Right lobe of liver (tissue), 6 donors: Measurements from ENCODE around the gene ARFGAP1. TPM values are rescaled to one million over a fixed set of nuclear protein-coding genes. Genes with fewer than 3 reads are reported as not detected.
"Not testable (repeated sequence)": the region's sequence is repeated elsewhere in the genome, so short reads cannot be mapped to it uniquely, and the experiment has no call there.

ENCODE experiments used
- ATAC-seq, 4 donors: fragments of 200-7000 bp; cut with Tn5 transposase; one replicate each; pipeline ENCODE4 v1.9.1; 2020; ENCODE audit warnings: mild to moderate bottlenecking in 4 of 4, moderate library complexity in 4 of 4
- DNase-seq, 3 donors: peaks; one replicate each; pipeline ENCODE4 v3.0.0-alpha.2; 2020
- H3K27ac ChIP-seq, 3 donors: fragments of 200-600 bp; one replicate each; pipeline ENCODE4 v1.8.0; 2022
- H3K27me3 ChIP-seq, 2 donors: fragments of 200-600 bp; one replicate each; pipeline ENCODE4 v1.8.0; 2022
- H3K36me3 ChIP-seq, 4 donors: fragments of 200-600 bp; sonication (generic) in 1 of 4; one replicate each; pipeline versions ENCODE4 v1.5.1 to v1.8.0; 2017 to 2022; ENCODE audit warnings: control low read depth in 1 of 4
- H3K4me1 ChIP-seq, 4 donors: fragments of 200-600 bp; sonication (generic) in 1 of 4; one replicate each; pipeline versions ENCODE4 v1.5.1 to v1.8.0; 2017 to 2022; ENCODE audit warnings: control low read depth in 1 of 4
- H3K4me3 ChIP-seq, 3 donors: fragments of 200-600 bp; one replicate each; pipeline ENCODE4 v1.8.0; 2022
- H3K9me3 ChIP-seq, 4 donors: fragments of 200-600 bp; sonication (generic) in 1 of 4; one replicate each; pipeline versions ENCODE4 v1.5.1 to v1.8.0; 2017 to 2022; ENCODE audit warnings: control low read depth in 1 of 4
- POLR2A ChIP-seq: fragments of 450-650 bp; IDR thresholded peaks from one replicate; pipeline ENCODE4 v1.6.1; 2017; ENCODE audit warnings: antibody characterized with exemption, mild to moderate bottlenecking
- WGBS: methylation state at CpG from one replicate; pipeline ENCODE4 v1.1.6; 2018; ENCODE audit warnings: low coverage, low lambda C conversion rate; ENCODE audit not compliant: insufficient coverage; ENCODE audit errors: missing lambda C conversion rate; 5-methylcytosine and 5-hydroxymethylcytosine counted together
- intact Hi-C, 2 donors: fragments of 100-400 bp; cut with DNase I; formaldehyde crosslinking; loops; one replicate each; pipeline versions ENCODE4 v1.11.2 to v1.14.1; 2022
- total RNA-seq, 6 experiments: library from RNA; depleted of rRNA in 2 of 6; stranded (reverse); fragments of >200 nt in 2 of 6; fragmentation: NEBNext Ultra II Directional in 3 of 6; extraction: Animal tissue kit (Norgen Biotek cat#: 25700) in 3 of 6; gene quantifications; one replicate each; pipeline versions ENCODE4 v1.1.0 to v1.2.4, GENCODE V29; 2016 to 2023
- TF ChIP-seq, protein P1 (sequence below), 4 donors: fragments of 200-600 bp in 3 of 4; fragments of 450-650 bp in 1 of 4; IDR thresholded peaks; one replicate each; pipeline versions ENCODE4 v1.5.1 to v1.8.0; 2016 to 2022; ENCODE audit warnings: antibody characterized with exemption in 4 of 4, mild to moderate bottlenecking in 2 of 4
- donor health status: DM: no; HTN: yes; CAD: no.
- donor health status: DM: no; HTN: no; CAD: no.
- donor health status: DM: no; HTN: no; CAD: no.
- donor health status: DM: no; HTN: yes; CAD: no.
- donor health status: DM: no; HTN: yes; CAD: no.

ARFGAP1 gene
- total RNA-seq, 6 experiments from 2014 or later, result 17.4 to 42.8 (median 29.5) TPM

DNA sequence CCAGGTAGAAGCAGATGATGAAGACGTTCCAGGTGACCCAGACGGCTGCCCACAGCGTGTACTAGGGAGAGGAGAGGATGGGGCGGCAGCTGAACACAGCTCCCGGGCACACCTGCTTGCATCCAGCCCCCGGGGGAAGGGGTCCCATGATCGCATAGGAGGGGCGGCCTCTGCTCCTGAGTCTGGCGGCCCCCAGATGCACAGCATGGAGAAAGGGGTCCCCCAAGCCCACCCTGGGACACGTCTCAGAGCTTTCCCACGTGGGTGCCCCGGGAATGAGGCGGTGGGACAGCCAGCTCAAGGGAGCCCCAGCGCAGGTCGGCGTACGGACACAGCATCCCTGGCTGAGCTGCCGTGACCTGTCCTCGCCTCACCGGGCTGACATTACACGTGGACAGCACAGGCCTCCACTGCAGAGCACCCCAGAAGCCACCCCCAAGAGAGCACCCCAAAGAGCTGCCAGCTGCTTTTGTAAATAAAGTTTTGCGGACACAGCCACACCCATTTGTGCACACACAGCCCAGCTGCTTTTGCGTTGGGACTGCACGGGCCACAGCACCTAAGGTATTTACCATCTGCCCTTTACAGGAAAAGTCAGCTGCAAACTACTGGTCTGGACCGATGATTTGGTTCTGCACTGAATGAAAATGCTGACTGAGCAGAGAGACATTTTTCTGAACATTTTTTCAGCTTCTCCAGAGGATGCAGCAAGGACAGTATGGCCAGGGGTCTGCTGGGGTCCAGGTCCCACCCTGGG, 23.6 kb upstream of the ARFGAP1 start:
- TF ChIP-seq, protein P1, sequence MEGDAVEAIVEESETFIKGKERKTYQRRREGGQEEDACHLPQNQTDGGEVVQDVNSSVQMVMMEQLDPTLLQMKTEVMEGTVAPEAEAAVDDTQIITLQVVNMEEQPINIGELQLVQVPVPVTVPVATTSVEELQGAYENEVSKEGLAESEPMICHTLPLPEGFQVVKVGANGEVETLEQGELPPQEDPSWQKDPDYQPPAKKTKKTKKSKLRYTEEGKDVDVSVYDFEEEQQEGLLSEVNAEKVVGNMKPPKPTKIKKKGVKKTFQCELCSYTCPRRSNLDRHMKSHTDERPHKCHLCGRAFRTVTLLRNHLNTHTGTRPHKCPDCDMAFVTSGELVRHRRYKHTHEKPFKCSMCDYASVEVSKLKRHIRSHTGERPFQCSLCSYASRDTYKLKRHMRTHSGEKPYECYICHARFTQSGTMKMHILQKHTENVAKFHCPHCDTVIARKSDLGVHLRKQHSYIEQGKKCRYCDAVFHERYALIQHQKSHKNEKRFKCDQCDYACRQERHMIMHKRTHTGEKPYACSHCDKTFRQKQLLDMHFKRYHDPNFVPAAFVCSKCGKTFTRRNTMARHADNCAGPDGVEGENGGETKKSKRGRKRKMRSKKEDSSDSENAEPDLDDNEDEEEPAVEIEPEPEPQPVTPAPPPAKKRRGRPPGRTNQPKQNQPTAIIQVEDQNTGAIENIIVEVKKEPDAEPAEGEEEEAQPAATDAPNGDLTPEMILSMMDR (IDR thresholded peaks at IDR 0.05), result no peak
- TF ChIP-seq POLR2A, result no peak

DNA sequence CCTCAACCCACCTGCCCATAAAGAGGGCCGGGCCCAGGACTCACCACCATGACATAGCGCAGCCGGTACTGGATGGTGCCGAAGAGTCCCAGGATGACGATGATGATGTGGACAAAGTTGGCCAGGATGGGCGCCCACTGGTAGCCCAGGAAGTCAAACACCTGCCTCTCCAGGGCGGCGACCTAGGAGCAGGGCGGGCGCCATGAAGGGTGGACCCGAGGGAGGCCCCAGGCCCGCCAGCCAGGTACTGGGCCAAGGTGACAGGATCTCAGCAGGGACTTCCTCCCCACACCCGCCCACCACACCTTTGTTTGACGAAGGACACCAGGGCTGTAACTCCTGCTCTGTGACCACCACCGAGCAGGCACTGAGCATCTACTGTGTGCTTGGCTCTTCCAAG, 22.7 kb upstream of the ARFGAP1 start:
- Histone ChIP-seq H3K9me3 (no peaks in the 10 kb centered on the region), H3K27me3 (peaks cover 0 to 4% of the 10 kb centered on the region in 2 donors), H3K4me1 (no peaks in the 10 kb centered on the region), H3K27ac (no peak overlapping the region), H3K4me3 (no peak overlapping the region), H3K36me3 (no peaks in the 10 kb centered on the region)
- intact Hi-C loops, result no loop called here
- TF ChIP-seq POLR2A, result no peak
- TF ChIP-seq, protein P1 (IDR thresholded peaks at IDR 0.05), result no peak
- DNase-seq (no peak), ATAC-seq (no peak)
- WGBS, result no CpG with 5 or more reads among the region's 15 CpGs

More for the DNA sequence above, 23.6 kb upstream of the ARFGAP1 start:
- intact Hi-C loops, result no loop called here
- Histone ChIP-seq H3K36me3 (no peaks in the 10 kb centered on the region), H3K27ac (no peak overlapping the region), H3K9me3 (no peaks in the 10 kb centered on the region), H3K27me3 (no peaks in the 10 kb centered on the region), H3K4me1 (no peaks in the 10 kb centered on the region), H3K4me3 (no peak overlapping the region)
- 35% methylated on average over 5 of the region's 25 CpGs for WGBS
- ATAC-seq (no peak), DNase-seq (no peak)

DNA sequence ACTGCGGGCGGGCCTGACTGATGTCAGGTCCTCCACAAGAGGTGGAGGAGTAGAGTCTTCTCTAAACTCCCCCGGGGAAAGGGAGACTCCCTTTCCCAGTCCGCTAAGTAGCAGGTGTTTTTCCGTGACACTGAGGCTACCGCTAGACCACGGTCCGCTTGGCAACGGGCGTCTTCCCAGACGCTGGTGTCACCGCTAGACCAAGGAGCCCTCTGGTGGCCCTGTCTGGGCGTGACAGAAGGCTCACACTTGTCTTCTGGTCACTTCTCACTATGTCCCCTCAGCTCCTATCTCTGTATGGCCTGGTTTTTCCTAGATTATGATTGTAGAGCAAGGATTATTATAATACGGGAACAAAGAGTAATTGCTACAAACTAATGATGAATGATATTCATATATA, 21.3 kb upstream of the ARFGAP1 start:
- TF ChIP-seq, protein P1 (IDR thresholded peaks at IDR 0.05), result peak in 2 of 4 donors; percentile 6 to 21
- 23% methylated on average over 6 of the region's 14 CpGs for WGBS
- H3K27me3 ChIP-seq, intact Hi-C loops, DNase-seq, H3K36me3 ChIP-seq, H3K4me1 ChIP-seq, H3K4me3 ChIP-seq, H3K9me3 ChIP-seq, H3K27ac ChIP-seq, ATAC-seq: not testable (repeated sequence)

DNA sequence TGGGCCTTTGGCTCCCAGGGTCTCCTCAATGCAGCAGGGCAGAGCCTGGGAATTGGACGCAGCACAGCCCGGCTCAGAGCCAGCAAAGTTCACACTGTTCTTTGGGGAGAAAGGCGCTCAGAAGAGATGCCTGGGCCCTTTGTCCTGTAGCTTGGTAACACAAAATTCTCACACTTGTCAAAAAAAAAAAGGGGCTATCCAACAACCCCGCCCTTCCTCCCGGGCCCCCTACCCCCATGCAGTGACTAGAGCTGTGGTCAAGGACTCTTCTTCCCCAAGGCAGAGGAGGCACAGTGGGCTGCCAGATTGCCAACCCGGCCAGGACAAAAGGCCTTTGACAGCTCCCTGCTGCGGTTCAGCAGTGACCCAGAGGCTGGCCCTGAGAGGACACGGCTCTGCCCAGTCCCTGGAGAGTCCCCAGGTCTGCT, 20.3 kb upstream of the ARFGAP1 start:
- intact Hi-C loops, result no loop called here
- H3K27me3 ChIP-seq, result peaks cover 0 to 9% of the 10 kb centered on the region in 2 donors

More for the DNA sequence above, 20.3 kb upstream of the ARFGAP1 start:
- no peak overlapping the region for H3K27ac ChIP-seq
- DNase-seq (no peak), ATAC-seq (no peak)
- TF ChIP-seq, protein P1 (IDR thresholded peaks at IDR 0.05), result no peak
- no peak for TF ChIP-seq POLR2A
- no peaks in the 10 kb centered on the region for H3K4me1 ChIP-seq
- 41% methylated on average over 2 of the region's 8 CpGs for WGBS
- no peaks in the 10 kb centered on the region for H3K36me3 ChIP-seq
- no peak overlapping the region for H3K4me3 ChIP-seq
- H3K9me3 ChIP-seq, result no peaks in the 10 kb centered on the region
